Psoas muscle (tissue), 8 donors: ENCODE results near the gene GLB1L2. TPM values are rescaled to one million over a fixed set of nuclear protein-coding genes. Genes with fewer than 3 reads are reported as not detected.
"Not testable (repeated sequence)": the region's sequence is repeated elsewhere in the genome, so short reads cannot be mapped to it uniquely, and the experiment has no call there.

Experiments
- ATAC-seq, 4 donors: fragments of 200-7000 bp; cut with Tn5 transposase; one replicate each; pipeline ENCODE4 v1.9.1; 2020; ENCODE audit warnings: moderate library complexity in 3 of 4, mild to moderate bottlenecking in 2 of 4
- DNase-seq, 2 donors: peaks; one replicate each; pipeline ENCODE4 v3.0.0-alpha.2; 2020
- H3K27ac ChIP-seq: fragments of 200-600 bp; one replicate; pipeline ENCODE4 v1.8.0; 2022
- H3K27me3 ChIP-seq, 3 donors: fragments of 200-600 bp in 1 of 3; one replicate each; pipeline versions ENCODE4 v1.6.1 to v1.8.0; 2013 to 2022; ENCODE audit warnings: low read length in 2 of 3, mild to moderate bottlenecking in 2 of 3, moderate library complexity in 1 of 3; ENCODE audit not compliant: insufficient read depth in 3 of 3
- H3K36me3 ChIP-seq, 2 donors: fragments of 200-600 bp in 1 of 2; one replicate each; pipeline versions ENCODE4 v1.6.1 to v1.8.0; 2013 to 2022; ENCODE audit warnings: low read depth in 1 of 2, mild to moderate bottlenecking in 1 of 2, moderate library complexity in 1 of 2; ENCODE audit not compliant: insufficient read depth in 1 of 2
- H3K4me1 ChIP-seq: fragments of 200-600 bp; one replicate; pipeline ENCODE4 v1.8.0; 2022
- H3K4me3 ChIP-seq: fragments of 200-600 bp; one replicate; pipeline ENCODE4 v1.8.0; 2022; ENCODE audit warnings: mild to moderate bottlenecking
- H3K9me3 ChIP-seq: fragments of 200-600 bp; one replicate; pipeline ENCODE4 v1.8.0; 2022
- CTCF ChIP-seq: fragments of 200-600 bp; IDR thresholded peaks from one replicate; pipeline ENCODE4 v1.8.0; 2022; ENCODE audit warnings: antibody characterized with exemption
- WGBS, 3 donors: extraction: QIAGEN DNeasy Blood & Tissue Kit; methylation state at CpG; one replicate each; pipeline versions ENCODE4 v1.1.6 to v1.1.7; 2013; 5-methylcytosine and 5-hydroxymethylcytosine counted together
- intact Hi-C, 2 donors: fragments of 100-400 bp; cut with DNase I; formaldehyde crosslinking; loops; one replicate each; pipeline versions ENCODE4 v1.11.0 to v1.14.2; 2022
- polyA plus RNA-seq, 3 donors: library from polyadenylated mRNA; stranded (reverse); fragments of 200-250 nt; gene quantifications; one replicate each; pipeline ENCODE4 v1.2.3, GENCODE V29; 2013
- total RNA-seq, 4 donors: library from RNA; stranded (reverse); fragmentation: NEBNext Ultra II Directional in 2 of 4; extraction: Animal tissue kit (Norgen Biotek cat#: 25700) in 2 of 4; gene quantifications; one replicate each; pipeline versions ENCODE4 v1.2.1 to v1.2.4, GENCODE V29; 2021 to 2023
- donor health status: healthy with polysubstance abuse.
- donor health status: DM: no; HTN: no; CAD: no; lungs with moderate emphysema.
- donor health status: Bipolar disorder and iron deficiency.
- donor health status: healthy.
- donor health status: DM: yes; HTN: yes; CAD: no.
- donor health status: DM: no; HTN: no; CAD: no.
- donor health status: DM: no; HTN: no; CAD: no.
- donor health status: DM: yes; HTN: yes; CAD: no.

GLB1L2 gene
- total and polyA plus RNA-seq, 7 donors = 0.14 to 1.5 (median 0.91) TPM

- Histone ChIP-seq H3K36me3 (no peaks in the 10 kb centered on the region), H3K27ac (no peak overlapping the region), H3K27me3 (peaks cover 0 to 7% (median 0%) of the 10 kb centered on the region in 3 donors), H3K4me3 (no peak overlapping the region), H3K4me1 (no peaks in the 10 kb centered on the region), H3K9me3 (peaks cover 16% of the 10 kb centered on the region)
- no peak for DNase-seq
- no peak for TF ChIP-seq CTCF
- 93 to 95% (median 93%) methylated on average over 3 of the region's 3 CpGs for WGBS, 3 donors
- intact Hi-C loops = no loop called here
- ATAC-seq = no peak
Observed at GRCh38 chr11:134317103-134317502, 14.7 kb upstream of the GLB1L2 start.

- H3K4me1 ChIP-seq, H3K27me3 ChIP-seq, H3K36me3 ChIP-seq, DNase-seq, intact Hi-C loops, ATAC-seq, H3K27ac ChIP-seq, H3K4me3 ChIP-seq: not testable (repeated sequence)
- peaks cover 16% of the 10 kb centered on the region for H3K9me3 ChIP-seq
- 84 to 95% (median 87%) methylated on average over 2 of the region's 2 CpGs for WGBS, 3 donors
Observed at GRCh38 chr11:134321373-134321772, 10.4 kb upstream of the GLB1L2 start.

- TF ChIP-seq CTCF = no peak
- H3K27ac ChIP-seq = no peak overlapping the region
- peaks cover 13% of the 10 kb centered on the region for H3K9me3 ChIP-seq
- no peak for ATAC-seq
- intact Hi-C loops = no loop called here
- H3K4me3 ChIP-seq = no peak overlapping the region
- no peaks in the 10 kb centered on the region for H3K4me1 ChIP-seq
- no peak for DNase-seq
- H3K27me3 ChIP-seq = peaks cover 0 to 7% (median 0%) of the 10 kb centered on the region in 3 donors
- no peaks in the 10 kb centered on the region for H3K36me3 ChIP-seq
- 82 to 87% (median 86%) methylated on average over 4 of the region's 4 CpGs for WGBS, 3 donors
Observed at GRCh38 chr11:134322553-134322952, 9.2 kb upstream of the GLB1L2 start.

- H3K27me3 ChIP-seq = peaks cover 0 to 8% (median 0%) of the 10 kb centered on the region in 3 donors
- WGBS, 3 donors = 96 to 100% (median 97%) methylated on average over 1 of the region's 1 CpG
- no peaks in the 10 kb centered on the region for H3K9me3 ChIP-seq
- no peak for TF ChIP-seq CTCF
- H3K36me3 ChIP-seq = no peaks in the 10 kb centered on the region
- H3K4me1 ChIP-seq = peaks cover 9% of the 10 kb centered on the region
- H3K4me3 ChIP-seq = no peak overlapping the region
- no peak overlapping the region for H3K27ac ChIP-seq
- no peak for ATAC-seq
- DNase-seq = no peak
- intact Hi-C loops = no loop called here
Observed at GRCh38 chr11:134328433-134328832, 3.4 kb upstream of the GLB1L2 start.

- intact Hi-C loops = no loop called here
- Histone ChIP-seq H3K27ac (no peak overlapping the region), H3K9me3 (no peaks in the 10 kb centered on the region), H3K4me3 (peak overlapping the region; percentile 78), H3K4me1 (peaks cover 9% of the 10 kb centered on the region), H3K27me3 (peaks cover 0 to 8% (median 0%) of the 10 kb centered on the region in 3 donors), H3K36me3 (no peaks in the 10 kb centered on the region)
- no peak for DNase-seq
- ATAC-seq = no peak
- TF ChIP-seq CTCF = no peak
- WGBS, 3 donors = 24 to 28% (median 26%) methylated on average over 22 of the region's 22 CpGs
Observed at GRCh38 chr11:134330611-134331353, 1.0 kb upstream of the GLB1L2 start.
